Right atrium auricular region (tissue), 2 donors: Measurements from ENCODE around the gene UBN2. TPM values are rescaled to one million over a fixed set of nuclear protein-coding genes. Genes with fewer than 3 reads are reported as not detected.
A peak's percentile ranks its signal among the peaks of the same experiment; 100 is the strongest.

ENCODE experiments used
- DNase-seq: peaks from one replicate; pipeline ENCODE4 v3.0.0-alpha.2; 2019; ENCODE audit warnings: low spot score
- H3K27ac ChIP-seq, 2 donors: fragments of 200-600 bp; sonication (generic); 1 replicate in 1 of 2; 2 replicates in 1 of 2; pipeline ENCODE4 v1.5.1; 2016 to 2019
- H3K27me3 ChIP-seq, 2 donors: fragments of 200-600 bp; sonication (generic); one replicate each; pipeline versions ENCODE4 v1.5.1 to v1.6.0; 2017 to 2019
- H3K36me3 ChIP-seq: fragments of 200-600 bp; sonication (generic); one replicate; pipeline ENCODE4 v1.5.1; 2016
- H3K4me1 ChIP-seq, 2 donors: fragments of 200-600 bp; sonication (generic); one replicate each; pipeline versions ENCODE4 v1.5.1 to v1.6.0; 2017 to 2019
- H3K4me3 ChIP-seq, 2 donors: fragments of 200-600 bp; sonication (generic); 1 replicate in 1 of 2; 2 replicates in 1 of 2; pipeline ENCODE4 v1.5.1; 2017 to 2019; ENCODE audit warnings: mild to moderate bottlenecking in 1 of 2, moderate library complexity in 1 of 2
- H3K9me3 ChIP-seq, 2 donors: fragments of 200-600 bp; sonication (generic); one replicate each; pipeline ENCODE4 v1.5.1; 2019
- total RNA-seq, 2 donors: library from RNA; depleted of rRNA; stranded (reverse); fragments of >200 nt; gene quantifications; one replicate each; pipeline ENCODE4 v1.1.0, GENCODE V29; 2016
- TF ChIP-seq, protein P1 (sequence below), 2 donors: fragments of 200-600 bp; sonication (generic); IDR thresholded peaks; one replicate each; pipeline ENCODE4 v1.5.1; 2019; ENCODE audit warnings: antibody characterized with exemption in 2 of 2

UBN2 gene
- total RNA-seq, 2 donors from 2014 or later = 7.9 to 8.5 TPM

- TF ChIP-seq, protein P1, sequence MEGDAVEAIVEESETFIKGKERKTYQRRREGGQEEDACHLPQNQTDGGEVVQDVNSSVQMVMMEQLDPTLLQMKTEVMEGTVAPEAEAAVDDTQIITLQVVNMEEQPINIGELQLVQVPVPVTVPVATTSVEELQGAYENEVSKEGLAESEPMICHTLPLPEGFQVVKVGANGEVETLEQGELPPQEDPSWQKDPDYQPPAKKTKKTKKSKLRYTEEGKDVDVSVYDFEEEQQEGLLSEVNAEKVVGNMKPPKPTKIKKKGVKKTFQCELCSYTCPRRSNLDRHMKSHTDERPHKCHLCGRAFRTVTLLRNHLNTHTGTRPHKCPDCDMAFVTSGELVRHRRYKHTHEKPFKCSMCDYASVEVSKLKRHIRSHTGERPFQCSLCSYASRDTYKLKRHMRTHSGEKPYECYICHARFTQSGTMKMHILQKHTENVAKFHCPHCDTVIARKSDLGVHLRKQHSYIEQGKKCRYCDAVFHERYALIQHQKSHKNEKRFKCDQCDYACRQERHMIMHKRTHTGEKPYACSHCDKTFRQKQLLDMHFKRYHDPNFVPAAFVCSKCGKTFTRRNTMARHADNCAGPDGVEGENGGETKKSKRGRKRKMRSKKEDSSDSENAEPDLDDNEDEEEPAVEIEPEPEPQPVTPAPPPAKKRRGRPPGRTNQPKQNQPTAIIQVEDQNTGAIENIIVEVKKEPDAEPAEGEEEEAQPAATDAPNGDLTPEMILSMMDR (IDR thresholded peaks at IDR 0.05) = no peak
- no peak for DNase-seq
- no peak overlapping the region for H3K27ac ChIP-seq
- no peak overlapping the region for H3K4me3 ChIP-seq
- H3K36me3 ChIP-seq = peaks cover 45% of the 10 kb centered on the region
- H3K4me1 ChIP-seq = no peaks in the 10 kb centered on the region
- H3K27me3 ChIP-seq = no peaks in the 10 kb centered on the region
- no peaks in the 10 kb centered on the region for H3K9me3 ChIP-seq
These were observed 34.6 kb downstream of the UBN2 start for GRCh38 chr7:139265673-139266072.

DNA sequence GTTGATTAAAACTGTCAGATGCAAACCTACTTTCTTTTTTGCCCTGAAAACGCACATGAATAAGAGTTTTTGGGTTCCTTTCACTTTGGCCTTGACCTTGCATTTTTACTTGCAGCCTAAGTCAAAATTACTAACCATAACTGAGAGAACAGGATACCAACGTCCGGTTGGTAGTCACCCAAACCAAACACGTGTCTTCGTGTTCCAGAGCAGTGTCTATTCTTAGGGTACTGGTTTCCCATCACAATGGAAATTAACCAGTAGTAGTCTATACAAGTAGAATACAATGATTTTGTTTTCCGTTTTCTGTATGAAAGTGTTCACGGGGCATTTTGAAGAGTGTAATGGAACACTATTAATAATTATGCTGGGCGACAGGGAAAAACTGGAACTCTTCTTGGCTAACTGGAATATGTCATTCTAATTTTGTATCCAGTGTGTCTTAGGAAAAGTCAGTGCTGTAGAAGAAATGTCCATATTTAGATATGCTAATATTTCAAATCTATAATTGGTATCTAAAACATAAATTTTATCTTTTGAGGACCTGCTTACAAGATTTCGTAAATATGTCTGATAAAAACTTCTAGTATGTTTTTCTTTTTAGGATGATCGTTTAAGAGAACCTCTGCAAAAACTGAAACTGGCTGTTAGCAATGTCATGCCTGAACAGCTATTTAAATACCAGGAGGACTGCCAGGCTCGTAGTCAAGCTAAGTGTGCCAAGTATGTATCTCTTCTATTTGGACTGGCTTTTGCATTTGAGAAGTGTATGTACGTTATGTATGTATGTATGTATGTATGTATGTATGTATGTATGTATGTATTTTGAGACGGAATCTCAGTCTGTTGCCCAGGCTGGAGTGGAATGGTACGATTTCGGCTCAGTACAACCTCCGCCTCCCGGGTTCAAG is 40.9 kb downstream of the UBN2 start:
- Histone ChIP-seq H3K36me3 (peaks cover 61% of the 10 kb centered on the region), H3K4me1 (no peaks in the 10 kb centered on the region), H3K9me3 (no peaks in the 10 kb centered on the region), H3K27ac (peak overlapping the region; percentile 30 to 48), H3K4me3 (no peak overlapping the region), H3K27me3 (no peaks in the 10 kb centered on the region)
- TF ChIP-seq, protein P1 (IDR thresholded peaks at IDR 0.05) = no peak
- DNase-seq = no peak

GRCh38 chr7:139284252-139284896 is 53.3 kb downstream of the UBN2 start:
- Histone ChIP-seq H3K27ac (no peak overlapping the region), H3K27me3 (no peaks in the 10 kb centered on the region), H3K4me3 (no peak overlapping the region), H3K36me3 (peaks cover 36% of the 10 kb centered on the region), H3K4me1 (no peaks in the 10 kb centered on the region), H3K9me3 (no peaks in the 10 kb centered on the region)
- TF ChIP-seq, protein P1 (IDR thresholded peaks at IDR 0.05) = no peak
- no peak for DNase-seq

GRCh38 chr7:139286144-139286543 is 55.1 kb downstream of the UBN2 start:
- no peak overlapping the region for H3K4me3 ChIP-seq
- no peaks in the 10 kb centered on the region for H3K9me3 ChIP-seq
- no peak for DNase-seq
- H3K4me1 ChIP-seq = no peaks in the 10 kb centered on the region
- no peaks in the 10 kb centered on the region for H3K27me3 ChIP-seq
- no peak overlapping the region for H3K27ac ChIP-seq
- H3K36me3 ChIP-seq = peaks cover 36% of the 10 kb centered on the region
- TF ChIP-seq, protein P1 (IDR thresholded peaks at IDR 0.05) = no peak

- Histone ChIP-seq H3K9me3 (no peaks in the 10 kb centered on the region), H3K4me3 (no peak overlapping the region), H3K27me3 (no peaks in the 10 kb centered on the region), H3K4me1 (no peaks in the 10 kb centered on the region), H3K27ac (no peak overlapping the region), H3K36me3 (peaks cover 40% of the 10 kb centered on the region)
- TF ChIP-seq, protein P1 (IDR thresholded peaks at IDR 0.05) = no peak
- DNase-seq = no peak
These were observed 61.8 kb downstream of the UBN2 start for GRCh38 chr7:139292821-139293220.
